ENCODE results near the gene NRXN2. TPM values are rescaled to one million over a fixed set of nuclear protein-coding genes. Genes with fewer than 3 reads are reported as not detected.

The NRXN2 gene
- total RNA-seq, 2 experiments from 2014 or later = 0.07 to 0.22 TPM

- POLR2A ChIA-PET = interaction anchor here (1.2 kb wide), 1 partner anchor 29 kb away, joined by 3 read pairs; no protein-coding TSS in a partner anchor
- H3K36me3 Mint-ChIP-seq (ENCODE audit: low read depth) = no peaks in the 10 kb centered on the region
- intact Hi-C loops (cut with micrococcal nuclease) = no loop called here
These were observed 64.7 kb downstream of the NRXN2 start for GRCh38 chr11:64658265-64658664.

DNA sequence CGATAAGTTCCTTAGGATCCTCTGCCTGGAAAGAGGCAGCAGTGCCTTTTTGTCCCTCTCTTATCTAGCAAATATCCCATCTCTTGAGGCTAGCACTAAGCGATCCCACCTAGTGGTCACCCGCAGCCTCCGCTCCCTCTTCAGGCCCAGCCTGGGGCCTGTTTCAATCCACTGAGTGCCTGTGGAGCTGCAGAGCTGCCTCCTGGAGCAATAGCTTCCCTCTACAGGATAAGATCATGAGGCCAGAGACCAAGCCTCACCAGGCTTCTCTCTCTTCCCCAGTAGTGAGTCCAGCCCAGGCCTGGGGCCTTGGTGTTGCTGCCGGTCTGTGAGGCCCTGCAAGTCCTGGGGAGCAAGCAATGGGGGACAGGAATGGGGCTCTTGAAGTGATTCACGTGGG, 66.1 kb downstream of the NRXN2 start:
- ChIA-PET POLR2A (no interaction called here), CTCF (interaction anchor here (1.0 to 1.2 kb wide), 2 partner anchors 32 to 33 kb away, joined by 3 to 5 read pairs; no protein-coding TSS in a partner anchor)

More at GRCh38 chr11:64658265-64658664, 64.7 kb downstream of the NRXN2 start:
- no peaks in the 10 kb centered on the region for H3K9me3 Mint-ChIP-seq
- TF ChIP-seq, protein P1, sequence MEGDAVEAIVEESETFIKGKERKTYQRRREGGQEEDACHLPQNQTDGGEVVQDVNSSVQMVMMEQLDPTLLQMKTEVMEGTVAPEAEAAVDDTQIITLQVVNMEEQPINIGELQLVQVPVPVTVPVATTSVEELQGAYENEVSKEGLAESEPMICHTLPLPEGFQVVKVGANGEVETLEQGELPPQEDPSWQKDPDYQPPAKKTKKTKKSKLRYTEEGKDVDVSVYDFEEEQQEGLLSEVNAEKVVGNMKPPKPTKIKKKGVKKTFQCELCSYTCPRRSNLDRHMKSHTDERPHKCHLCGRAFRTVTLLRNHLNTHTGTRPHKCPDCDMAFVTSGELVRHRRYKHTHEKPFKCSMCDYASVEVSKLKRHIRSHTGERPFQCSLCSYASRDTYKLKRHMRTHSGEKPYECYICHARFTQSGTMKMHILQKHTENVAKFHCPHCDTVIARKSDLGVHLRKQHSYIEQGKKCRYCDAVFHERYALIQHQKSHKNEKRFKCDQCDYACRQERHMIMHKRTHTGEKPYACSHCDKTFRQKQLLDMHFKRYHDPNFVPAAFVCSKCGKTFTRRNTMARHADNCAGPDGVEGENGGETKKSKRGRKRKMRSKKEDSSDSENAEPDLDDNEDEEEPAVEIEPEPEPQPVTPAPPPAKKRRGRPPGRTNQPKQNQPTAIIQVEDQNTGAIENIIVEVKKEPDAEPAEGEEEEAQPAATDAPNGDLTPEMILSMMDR (IDR thresholded peaks at IDR 0.05) = no peak
- no peaks in the 10 kb centered on the region for H3K27me3 Mint-ChIP-seq
- no peaks in the 10 kb centered on the region for H3K4me1 Mint-ChIP-seq (ENCODE audit: low read depth)
- CTCF ChIA-PET = no interaction called here
- ATAC-seq (no peak), DNase-seq (no peak)
- H3K27ac Mint-ChIP-seq = no peak overlapping the region
- H3K4me3 Mint-ChIP-seq = no peak overlapping the region

DNA sequence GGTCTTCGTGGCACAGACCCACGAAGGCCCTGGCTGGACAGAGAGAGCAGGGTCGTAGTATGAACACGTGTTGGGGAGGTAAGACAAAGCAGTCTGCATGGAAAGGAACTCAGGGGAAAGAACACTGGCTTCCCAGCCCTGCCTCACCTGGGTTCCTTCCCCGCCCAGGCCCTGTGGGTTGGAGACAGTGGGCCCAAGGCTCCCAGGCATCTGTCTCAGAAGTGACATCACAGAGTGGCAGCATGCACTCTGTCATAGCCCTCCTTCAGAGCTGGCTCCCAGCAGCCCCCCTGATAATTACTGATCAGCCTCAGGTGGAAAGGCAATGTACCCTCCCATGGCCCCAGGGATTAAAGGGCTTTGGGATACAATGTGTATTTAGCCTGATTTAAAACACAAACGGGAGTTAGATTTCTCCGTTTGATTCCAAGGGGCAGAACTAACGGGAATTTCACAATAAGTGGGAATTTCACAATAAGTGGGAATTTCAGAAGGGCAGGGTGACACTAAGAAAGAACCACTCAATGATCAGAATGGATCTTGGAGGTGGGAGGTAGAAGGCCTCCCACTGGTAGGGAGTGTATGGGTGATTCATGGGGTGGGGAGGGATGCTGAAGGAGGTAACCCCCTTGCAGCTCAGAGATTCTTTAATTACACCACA, 66.9 kb downstream of the NRXN2 start:
- DNase-seq (no peak), ATAC-seq (no peak)
- H3K9me3 Mint-ChIP-seq = no peaks in the 10 kb centered on the region
- H3K4me3 Mint-ChIP-seq = no peak overlapping the region
- no peak overlapping the region for H3K27ac Mint-ChIP-seq
- H3K36me3 Mint-ChIP-seq (ENCODE audit: low read depth) = no peaks in the 10 kb centered on the region
- intact Hi-C loops (cut with micrococcal nuclease) = no loop called here
- CTCF ChIA-PET = interaction anchor here (0.7 to 1.2 kb wide), 3 partner anchors 32 to 207 kb away, joined by 3 to 5 read pairs (median 3); no protein-coding TSS in a partner anchor
- H3K27me3 Mint-ChIP-seq = no peaks in the 10 kb centered on the region
- TF ChIP-seq, protein P1 (IDR thresholded peaks at IDR 0.05) = no peak
- POLR2A ChIA-PET = no interaction called here
- H3K4me1 Mint-ChIP-seq (ENCODE audit: low read depth) = no peaks in the 10 kb centered on the region

More for the DNA sequence above, 66.1 kb downstream of the NRXN2 start:
- H3K4me1 Mint-ChIP-seq (ENCODE audit: low read depth) = no peaks in the 10 kb centered on the region
- no peaks in the 10 kb centered on the region for H3K36me3 Mint-ChIP-seq (ENCODE audit: low read depth)
- DNase-seq = no peak
- TF ChIP-seq, protein P1 (IDR thresholded peaks at IDR 0.05) = no peak
- H3K4me3 Mint-ChIP-seq = no peak overlapping the region
- intact Hi-C loops (cut with micrococcal nuclease) = no loop called here
- ATAC-seq = no peak
- no peaks in the 10 kb centered on the region for H3K27me3 Mint-ChIP-seq
- H3K27ac Mint-ChIP-seq = no peak overlapping the region
- no peaks in the 10 kb centered on the region for H3K9me3 Mint-ChIP-seq

- H3K4me1 Mint-ChIP-seq (ENCODE audit: low read depth) = no peaks in the 10 kb centered on the region
- no peak overlapping the region for H3K27ac Mint-ChIP-seq
- intact Hi-C loops (cut with micrococcal nuclease) = no loop called here
- peaks cover 2% of the 10 kb centered on the region for H3K27me3 Mint-ChIP-seq
- ChIA-PET POLR2A (interaction anchor here (0.7 kb wide), 1 partner anchor 384 kb away, joined by 5 read pairs; no protein-coding TSS in a partner anchor), CTCF (interaction anchor here (0.6 kb wide), 1 partner anchor 206 kb away, joined by 3 read pairs; no protein-coding TSS in a partner anchor)
- DNase-seq (no peak), ATAC-seq (no peak)
- TF ChIP-seq, protein P1 (IDR thresholded peaks at IDR 0.05) = no peak
- H3K9me3 Mint-ChIP-seq = no peaks in the 10 kb centered on the region
- no peaks in the 10 kb centered on the region for H3K36me3 Mint-ChIP-seq (ENCODE audit: low read depth)
- no peak overlapping the region for H3K4me3 Mint-ChIP-seq
These were observed 67.9 kb downstream of the NRXN2 start for GRCh38 chr11:64654958-64655541.

DNA sequence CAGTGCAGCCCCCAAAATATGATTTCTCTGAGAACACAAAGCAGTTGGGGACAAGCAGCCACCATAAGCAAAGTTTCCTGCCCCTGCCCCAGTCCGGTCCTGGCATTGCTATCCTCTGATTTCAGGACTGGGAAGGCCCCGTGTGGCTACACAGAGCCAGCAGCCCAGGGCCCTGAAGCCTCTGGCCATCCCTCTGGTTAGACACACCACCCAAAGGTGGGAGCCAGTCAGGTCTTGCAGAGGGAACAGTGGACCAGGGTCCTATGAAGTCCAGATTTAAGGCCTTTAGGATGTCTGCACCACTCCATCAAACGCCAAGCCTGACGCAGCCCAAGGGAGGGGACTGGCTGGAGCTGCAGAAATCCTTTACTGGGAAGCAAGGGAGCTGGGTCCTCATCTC, 68.6 kb downstream of the NRXN2 start:
- ATAC-seq (no peak), DNase-seq (no peak)
- CTCF ChIA-PET = interaction anchor here (0.6 kb wide), 1 partner anchor 205 kb away, joined by 3 read pairs; no protein-coding TSS in a partner anchor
- intact Hi-C loops (cut with micrococcal nuclease) = no loop called here
- Mint-ChIP-seq H3K27me3 (peaks cover 2% of the 10 kb centered on the region), H3K4me1 (ENCODE audit: low read depth) (no peaks in the 10 kb centered on the region), H3K9me3 (no peaks in the 10 kb centered on the region), H3K4me3 (no peak overlapping the region), H3K27ac (no peak overlapping the region), H3K36me3 (ENCODE audit: low read depth) (no peaks in the 10 kb centered on the region)
- TF ChIP-seq, protein P1 (IDR thresholded peaks at IDR 0.05) = no peak
- POLR2A ChIA-PET = interaction anchor here (0.7 kb wide), 1 partner anchor 385 kb away, joined by 5 read pairs; no protein-coding TSS in a partner anchor
